GM08714 (cell line): ENCODE results near the gene LPGAT1.
"Not testable (repeated sequence)": the region's sequence is repeated elsewhere in the genome, so short reads cannot be mapped to it uniquely, and the experiment has no call there.

Experiments used
- H3K4me3 ChIP-seq: fragments of 200-500 bp; sonication (Bioruptor generic); 2 replicates; pipeline ENCODE4 v1.5.1; 2014; ENCODE audit warnings: mild to moderate bottlenecking, low read length, inconsistent platforms
- ZNF274 ChIP-seq: IDR thresholded peaks from 2 replicates; pipeline ENCODE4 v1.6.1; 2012; ENCODE audit warnings: mild to moderate bottlenecking, low read depth, low read length

Gene LPGAT1

GRCh38 chr1:211830328-211831142, at the start of gene LPGAT1:
LPGAT1 (minus strand) TSS chr1:211830763; CDS start chr1:211829296, 1,467 bp downstream.
- H3K4me3 ChIP-seq = peak within 1 kb of the TSS; percentile 97
- TF ChIP-seq ZNF274 = no peak

GRCh38 chr1:211879475-211879874, 48.9 kb upstream of the LPGAT1 start:
- H3K4me3 ChIP-seq = no peak overlapping the region
- TF ChIP-seq ZNF274 = no peak

GRCh38 chr1:211876851-211877590, 46.5 kb upstream of the LPGAT1 start:
- H3K4me3 ChIP-seq = no peak overlapping the region
- no peak for TF ChIP-seq ZNF274

GRCh38 chr1:211875541-211875940, 45.0 kb upstream of the LPGAT1 start:
- no peak for TF ChIP-seq ZNF274
- no peak overlapping the region for H3K4me3 ChIP-seq

GRCh38 chr1:211874521-211875347, 44.2 kb upstream of the LPGAT1 start:
- no peak for TF ChIP-seq ZNF274
- H3K4me3 ChIP-seq = no peak overlapping the region

- not testable (repeated sequence) for H3K4me3 ChIP-seq
These were observed 43.2 kb upstream of the LPGAT1 start for GRCh38 chr1:211873731-211874130.

- no peak for TF ChIP-seq ZNF274
- no peak overlapping the region for H3K4me3 ChIP-seq
These were observed 39.6 kb upstream of the LPGAT1 start for GRCh38 chr1:211870156-211870555.

- H3K4me3 ChIP-seq = no peak overlapping the region
These were observed 34.6 kb upstream of the LPGAT1 start for GRCh38 chr1:211865180-211865579.

GRCh38 chr1:211859405-211859804, 28.8 kb upstream of the LPGAT1 start:
- TF ChIP-seq ZNF274 = no peak
- H3K4me3 ChIP-seq = no peak overlapping the region

More at GRCh38 chr1:211865180-211865579, 34.6 kb upstream of the LPGAT1 start:
- TF ChIP-seq ZNF274 = no peak

GRCh38 chr1:211851174-211851573, 20.6 kb upstream of the LPGAT1 start:
- no peak overlapping the region for H3K4me3 ChIP-seq
- no peak for TF ChIP-seq ZNF274

- no peak overlapping the region for H3K4me3 ChIP-seq
- TF ChIP-seq ZNF274 = no peak
These were observed 13.1 kb upstream of the LPGAT1 start for GRCh38 chr1:211843507-211844298.

- no peak overlapping the region for H3K4me3 ChIP-seq
- TF ChIP-seq ZNF274 = no peak
These were observed 12.5 kb upstream of the LPGAT1 start for GRCh38 chr1:211843018-211843417.

- no peak for TF ChIP-seq ZNF274
- H3K4me3 ChIP-seq = no peak overlapping the region
These were observed 12.0 kb upstream of the LPGAT1 start for GRCh38 chr1:211842518-211842917.
